ENCODE results near the gene PHF11.
A peak's percentile ranks its signal among the peaks of the same experiment; 100 is the strongest.

The PHF11 gene

DNA sequence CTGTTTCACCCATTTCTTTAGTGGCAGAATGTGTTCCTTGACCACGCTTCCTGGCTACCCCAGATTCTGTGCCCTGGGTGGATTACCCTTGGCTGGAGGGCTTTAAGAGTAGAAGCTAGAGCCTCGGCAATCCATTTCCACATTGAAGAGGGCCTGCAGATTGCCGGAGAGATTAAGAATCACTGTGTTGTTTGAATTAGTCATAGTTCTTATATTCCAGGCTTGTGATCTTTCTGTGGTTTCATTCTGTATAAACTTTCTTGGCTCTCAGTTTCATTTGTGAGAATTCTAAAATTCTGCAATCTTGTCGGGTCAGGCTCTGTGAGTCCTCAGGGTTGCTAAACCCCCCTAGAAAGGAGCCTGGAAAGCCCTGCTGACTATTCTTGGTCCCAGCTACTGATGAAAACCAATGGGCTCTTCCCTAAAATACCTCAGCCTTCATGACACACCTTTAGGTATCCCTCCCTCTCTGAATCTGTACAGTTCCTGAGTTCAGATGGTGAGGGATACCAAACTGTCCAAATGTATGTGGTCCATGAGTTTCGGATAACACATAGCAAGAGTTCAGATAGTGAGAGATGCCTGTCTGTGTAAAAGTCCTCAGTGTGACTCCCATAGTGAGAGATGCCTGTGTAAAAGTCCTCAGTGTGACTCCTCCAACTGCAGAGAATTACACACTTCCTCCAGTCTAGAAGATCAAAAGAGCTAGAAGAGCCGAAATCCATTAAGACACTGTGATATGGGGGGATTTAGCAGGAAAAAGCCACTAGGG is 4.3 kb downstream of the PHF11 start:
- DNase-seq: no peak

DNA sequence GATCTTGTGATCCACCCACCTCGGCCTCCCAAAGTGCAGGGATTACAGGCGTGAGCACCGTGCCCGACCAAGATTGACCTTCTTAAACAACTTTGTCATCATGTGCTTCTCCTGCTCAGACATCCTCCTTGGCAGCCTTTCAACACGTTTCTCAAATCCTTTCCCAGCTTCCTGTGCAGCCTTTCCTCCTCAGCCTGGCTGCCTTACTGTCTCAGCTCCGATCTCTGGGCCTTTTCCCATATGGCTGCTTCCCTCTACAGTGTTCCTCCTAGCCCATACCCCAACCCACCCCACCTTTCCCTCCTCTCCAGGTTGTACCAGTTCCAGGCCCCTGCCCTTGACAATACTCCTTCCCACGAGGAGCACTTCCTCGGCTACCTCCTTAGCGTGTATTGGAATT is 7.2 kb downstream of the PHF11 start:
- no peak for DNase-seq

DNA sequence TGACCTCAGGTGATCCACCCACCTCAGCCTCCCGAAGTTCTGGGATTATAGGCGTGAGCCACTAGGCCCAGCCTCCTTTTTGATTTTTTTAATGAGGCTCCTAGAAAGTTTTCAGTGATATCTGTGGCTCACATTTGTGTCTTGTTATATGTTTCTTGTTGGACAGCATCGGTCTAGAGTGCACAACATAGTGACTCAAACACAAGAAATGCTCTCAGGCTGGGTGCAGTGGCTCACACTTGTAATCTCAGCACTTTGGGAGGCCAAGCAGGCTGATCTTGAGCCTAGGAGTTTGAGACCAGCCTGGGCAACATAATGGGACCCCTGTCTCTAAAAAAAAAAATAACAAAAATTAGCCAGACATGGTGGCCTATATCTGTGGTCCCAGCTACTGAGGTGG is 8.2 kb downstream of the PHF11 start:
- no peak for DNase-seq

DNA sequence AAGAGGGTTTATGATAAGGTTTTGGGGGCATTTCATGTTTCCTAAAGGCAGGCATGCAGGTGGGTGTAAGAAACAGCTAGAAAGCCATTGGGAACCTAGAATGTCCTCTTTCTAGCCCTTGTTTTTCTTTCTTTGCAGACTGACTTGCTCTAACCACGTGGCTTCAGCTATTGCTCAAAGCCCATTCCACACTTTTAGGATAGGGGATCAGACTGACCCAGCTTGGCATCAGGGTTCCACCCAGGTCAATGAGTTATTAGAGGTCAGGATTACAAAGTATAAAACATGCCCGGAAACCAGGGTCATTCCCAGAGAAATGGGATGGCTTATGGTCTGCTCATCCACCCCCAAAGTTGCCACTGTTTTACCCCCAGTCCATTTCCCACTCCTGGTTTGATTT is 16.8 kb downstream of the PHF11 start:
- no peak for DNase-seq

DNA sequence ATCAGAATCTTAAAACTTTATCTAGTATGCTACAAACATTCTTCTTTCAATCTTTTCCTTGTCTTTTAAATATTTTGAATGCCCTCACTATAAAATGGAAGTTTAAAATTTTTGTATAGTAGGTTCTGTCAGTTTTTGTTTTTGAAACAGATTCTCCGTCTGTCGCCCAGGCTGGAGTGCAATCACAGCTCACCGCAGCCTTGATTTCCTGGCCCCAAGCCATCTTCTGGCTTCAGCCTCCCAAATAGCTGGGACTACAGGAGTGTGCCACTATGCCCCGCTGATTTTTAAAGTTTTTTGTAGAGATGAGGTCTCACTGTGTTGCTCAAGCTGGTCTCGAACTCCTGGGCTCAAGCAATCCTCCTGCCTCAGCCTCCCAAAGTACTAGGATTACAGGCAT is 20.7 kb downstream of the PHF11 start:
- no peak for DNase-seq

DNA sequence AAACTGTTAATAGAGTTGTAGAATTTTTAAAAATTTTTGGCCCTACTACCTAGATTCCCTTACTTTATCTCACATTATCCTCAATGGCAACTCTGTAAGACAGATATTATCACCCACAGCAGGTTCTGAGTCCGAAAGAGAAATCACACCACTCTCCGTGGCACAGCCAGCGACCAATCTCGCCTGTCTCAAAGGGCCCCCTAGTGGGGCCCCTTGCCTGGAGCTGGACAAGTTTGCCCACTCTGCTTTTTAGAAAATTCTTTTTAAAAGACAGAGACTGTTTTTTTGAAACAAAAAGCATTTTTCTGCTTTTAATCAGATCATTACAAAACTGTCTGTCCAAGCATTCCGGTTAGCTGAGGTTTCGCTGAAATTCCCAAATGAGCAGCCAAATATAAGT is 21.7 kb downstream of the PHF11 start:
- DNase-seq: no peak

DNA sequence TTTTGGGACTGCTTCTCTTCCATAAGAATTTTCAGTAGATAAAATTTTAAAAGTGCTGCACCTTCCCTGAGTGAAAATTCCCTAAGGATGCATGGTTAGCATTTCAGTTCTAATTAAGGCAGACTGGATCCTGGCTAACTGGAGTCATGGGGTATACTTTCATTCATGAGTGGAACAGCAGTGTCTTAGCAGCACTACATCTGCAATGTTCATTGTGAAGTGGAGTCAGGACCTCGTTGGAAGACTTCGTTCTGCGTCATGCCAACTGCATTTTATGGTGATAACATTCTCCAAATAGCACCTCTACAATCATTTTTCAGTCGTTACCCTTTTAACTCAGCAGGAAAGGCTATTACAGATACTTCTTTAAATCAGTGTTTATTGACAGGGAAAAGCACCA is 25.5 kb downstream of the PHF11 start:
- DNase-seq: no peak

DNA sequence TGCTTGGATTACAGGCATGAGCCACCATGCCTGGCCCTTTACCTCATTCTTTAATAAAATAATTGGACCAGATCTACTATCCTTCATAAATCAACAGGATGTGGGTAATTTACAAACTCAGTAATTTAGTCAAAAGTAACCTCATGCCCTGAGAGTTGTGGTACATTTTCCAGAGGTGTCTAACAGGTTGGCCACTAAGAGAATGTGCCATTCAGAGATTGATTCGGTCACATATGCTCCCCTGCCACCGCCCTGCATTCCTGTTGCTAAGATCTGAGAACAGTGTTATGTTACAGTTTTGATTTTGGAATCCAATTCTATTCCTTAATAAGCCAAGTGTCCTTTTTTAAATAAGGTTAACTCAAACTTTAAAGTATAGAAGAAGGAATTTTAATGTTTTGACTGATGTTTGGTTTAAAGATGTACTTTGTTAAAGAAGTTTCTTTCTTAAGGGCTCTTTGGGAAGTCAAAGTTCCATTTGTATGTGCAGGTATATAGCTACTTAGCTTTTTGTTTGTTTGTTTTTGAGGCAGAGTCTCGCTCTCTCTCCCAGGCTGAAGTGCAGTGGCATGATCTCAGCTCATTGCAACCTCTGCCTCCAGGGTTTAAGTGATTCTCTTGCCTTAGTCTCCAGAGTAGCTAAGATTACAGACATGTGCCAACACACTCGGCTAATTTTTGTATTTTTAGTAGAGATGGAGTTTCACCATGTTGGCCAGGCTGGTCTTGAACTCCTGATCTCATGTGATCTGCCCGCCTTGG is 29.2 kb downstream of the PHF11 start:
- no peak for DNase-seq

DNA sequence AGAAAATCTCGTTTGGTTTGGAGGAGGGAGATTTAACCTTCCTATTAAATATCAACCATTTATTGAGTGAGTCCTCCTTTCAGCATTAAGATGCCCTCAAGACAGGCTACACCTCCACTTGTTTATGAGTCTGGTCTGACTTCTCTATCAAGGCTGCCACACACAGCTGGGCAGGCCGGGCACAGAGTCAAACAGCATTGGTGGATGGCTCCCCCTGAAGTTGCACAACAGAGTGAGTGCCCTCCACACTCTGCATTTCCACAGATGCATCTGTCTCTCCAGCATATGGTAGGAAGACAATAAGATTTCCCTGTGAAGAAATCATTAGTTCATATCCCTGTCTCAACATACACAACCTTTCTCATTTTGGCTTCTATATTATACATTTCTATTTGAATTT is 31.4 kb downstream of the PHF11 start:
- DNase-seq: no peak

DNA sequence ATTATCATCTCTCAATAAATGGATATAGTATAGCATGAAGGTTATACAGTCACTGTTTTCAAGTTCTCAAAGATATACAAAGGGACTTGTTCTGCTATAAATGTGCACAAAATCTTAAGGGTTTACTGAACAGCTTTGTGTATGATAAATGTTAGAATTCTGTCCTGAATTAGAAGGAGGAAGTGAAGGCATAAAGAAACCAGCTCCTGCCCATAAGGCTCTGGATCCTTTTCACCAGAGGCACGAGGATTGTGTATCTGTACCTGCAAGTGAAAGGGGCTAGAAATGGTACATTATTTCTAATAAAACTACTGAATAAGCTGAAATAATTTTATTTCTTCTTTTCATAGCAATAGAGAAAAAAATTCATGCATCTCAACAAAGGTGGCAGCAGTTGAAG is 32.4 kb downstream of the PHF11 start:
- no peak for DNase-seq

DNA sequence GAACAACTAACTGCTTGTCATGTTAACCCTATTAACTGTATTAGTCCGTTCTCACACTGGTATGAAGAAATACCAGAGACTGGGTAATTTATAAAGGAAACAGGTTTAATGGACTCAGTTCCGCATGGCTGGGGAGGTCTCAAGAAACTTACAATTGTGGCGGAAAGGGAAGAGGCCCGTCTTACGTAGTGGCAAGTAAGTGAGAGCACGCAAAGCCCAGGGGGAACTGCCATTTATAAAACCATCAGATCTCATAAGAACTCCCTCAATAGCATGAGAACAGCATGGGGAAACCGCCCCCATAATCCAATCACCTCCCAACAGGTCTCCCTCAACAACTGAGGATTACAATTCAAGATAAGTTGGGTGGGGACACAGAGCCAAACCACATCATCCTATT is 34.7 kb downstream of the PHF11 start:
- DNase-seq: no peak

DNA sequence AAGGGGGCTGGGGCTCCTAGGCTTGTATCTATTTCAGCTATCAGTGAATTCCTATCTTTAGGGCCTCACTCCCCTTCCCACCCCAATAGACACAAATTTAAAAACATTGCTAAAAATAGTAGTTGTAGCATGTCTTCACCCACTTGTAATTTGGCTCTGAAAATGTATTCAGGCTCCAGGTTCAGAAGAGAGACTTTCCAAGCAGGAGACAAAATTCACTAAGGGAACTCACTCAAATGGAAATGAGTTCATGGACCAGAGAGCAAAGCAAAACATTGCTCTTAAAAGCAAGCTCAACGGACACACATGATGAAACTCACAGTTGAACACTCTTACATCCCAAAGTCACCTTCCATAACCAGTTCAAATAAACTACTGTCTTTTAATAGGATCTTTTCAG is 36.8 kb downstream of the PHF11 start:
- no peak for DNase-seq

DNA sequence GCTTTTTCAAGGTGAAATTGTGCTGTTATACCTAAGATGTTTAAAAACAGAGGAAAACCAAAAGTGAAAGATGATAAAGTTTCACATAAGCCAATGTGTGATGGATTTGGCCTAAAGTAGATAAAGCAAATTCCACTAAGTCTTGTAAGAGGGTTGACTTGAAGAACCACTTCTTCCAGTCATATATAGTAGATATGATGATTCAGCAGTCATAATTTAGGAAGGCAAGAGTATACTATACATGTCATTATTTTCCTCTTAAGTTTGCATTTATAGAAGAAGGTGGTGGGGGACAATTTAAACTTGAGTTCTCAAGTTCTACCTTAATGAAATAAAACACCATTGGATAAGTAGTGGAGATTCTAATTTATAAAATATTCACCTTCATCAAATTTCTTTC is 37.3 kb downstream of the PHF11 start:
- no peak for DNase-seq

DNA sequence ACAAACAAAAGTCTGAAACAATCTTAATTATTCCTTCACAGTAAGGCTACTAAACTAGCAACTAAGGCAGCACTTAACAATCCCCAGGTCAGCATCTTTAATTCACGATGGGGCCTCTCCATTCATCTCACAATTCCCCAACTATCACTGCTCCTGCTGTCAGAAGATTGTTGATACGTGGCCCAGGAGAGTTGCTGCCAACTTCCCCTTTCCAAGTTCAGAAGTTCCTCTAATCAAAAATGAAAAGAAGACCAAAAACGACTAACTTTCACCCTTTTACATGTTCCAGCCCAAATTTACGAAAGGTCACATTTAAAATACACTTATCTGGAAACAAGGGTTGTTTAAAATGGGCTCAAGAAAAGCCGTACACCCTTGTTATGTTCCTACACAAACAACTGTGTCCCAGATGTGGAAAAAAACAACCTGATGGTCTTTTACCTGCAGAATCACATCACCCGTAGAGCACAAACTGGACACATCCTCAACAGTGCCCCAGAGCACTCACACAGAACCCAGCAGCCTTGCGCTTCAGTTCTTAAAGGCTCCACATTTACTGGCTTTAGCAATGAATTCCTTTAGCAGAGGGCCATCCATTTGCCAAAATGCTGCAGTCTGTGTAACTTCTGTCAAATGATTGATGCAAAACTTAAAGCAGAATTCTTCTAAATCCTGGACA is 38.0 kb downstream of the PHF11 start:
- DNase-seq: no peak

DNA sequence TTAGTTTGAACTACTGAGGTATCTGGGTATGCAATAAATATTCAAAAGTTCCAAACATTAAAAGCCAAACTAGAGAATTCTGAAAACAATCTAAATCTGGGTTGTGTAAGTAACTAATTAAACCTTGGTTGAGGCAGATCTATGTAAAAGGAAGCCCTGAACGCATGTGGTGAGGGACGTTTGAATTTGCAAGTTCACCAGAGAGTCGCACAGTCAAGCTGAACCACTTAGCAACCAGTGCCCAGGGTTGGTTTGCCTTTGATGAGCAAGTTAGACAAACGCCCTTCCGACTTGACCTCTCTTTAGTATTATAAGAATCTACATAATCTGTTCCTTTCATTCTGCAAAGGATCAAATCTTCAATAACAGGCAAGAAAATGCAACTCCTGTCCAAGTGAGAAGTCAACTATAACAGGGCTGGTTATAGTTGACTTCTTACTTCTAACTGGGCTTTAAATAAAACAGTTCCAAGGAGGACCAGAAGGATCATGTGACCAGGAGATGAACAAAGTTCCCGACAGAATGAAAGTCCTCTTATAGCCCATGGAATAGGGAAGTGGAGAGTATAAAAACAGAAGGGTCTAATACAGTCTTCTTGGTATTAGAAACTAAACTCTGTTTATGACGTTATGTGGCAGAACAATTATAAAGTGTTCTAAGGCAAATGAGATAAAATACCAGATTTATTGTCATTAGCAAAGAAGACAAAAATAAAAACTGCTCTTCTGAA is 40.6 kb downstream of the PHF11 start:
- no peak for DNase-seq

DNA sequence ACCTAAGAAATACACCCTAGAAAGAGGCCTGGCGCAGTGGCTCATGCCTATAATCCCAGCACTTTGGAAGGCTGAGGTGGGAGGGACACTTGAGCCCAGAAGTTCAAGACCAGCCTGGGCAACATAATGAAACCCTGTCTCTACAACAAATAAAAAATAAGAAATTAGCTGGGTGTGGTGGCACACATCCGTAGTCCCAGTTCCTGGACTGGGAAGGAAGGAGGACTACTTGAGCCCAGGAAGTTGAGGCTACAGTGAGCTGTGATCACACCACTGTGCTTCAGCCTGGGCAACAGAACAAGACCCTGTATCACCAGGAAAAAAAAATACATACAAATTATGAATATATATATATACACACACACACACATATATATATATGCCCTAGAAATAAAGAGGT is 42.7 kb downstream of the PHF11 start:
- no peak for DNase-seq

DNA sequence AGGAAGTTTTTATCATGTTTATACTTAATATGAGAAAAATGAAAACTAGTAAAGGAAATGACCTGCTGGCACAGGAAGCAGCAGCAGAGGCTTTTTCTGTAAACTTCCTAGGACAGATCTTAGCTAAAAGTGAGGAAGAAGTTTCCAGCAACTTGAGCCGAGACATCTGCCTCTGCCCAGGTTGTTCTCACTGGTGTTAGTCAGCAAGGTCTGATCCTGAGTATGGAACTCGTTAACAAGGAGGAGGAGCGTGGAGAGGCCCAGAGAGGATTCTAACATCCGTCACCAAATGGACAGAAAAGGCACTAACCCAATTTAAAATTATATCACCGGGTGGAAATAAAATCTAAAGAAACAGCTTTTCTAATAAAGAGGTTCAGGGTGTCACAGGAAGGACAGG is 43.6 kb downstream of the PHF11 start:
- DNase-seq: no peak

DNA sequence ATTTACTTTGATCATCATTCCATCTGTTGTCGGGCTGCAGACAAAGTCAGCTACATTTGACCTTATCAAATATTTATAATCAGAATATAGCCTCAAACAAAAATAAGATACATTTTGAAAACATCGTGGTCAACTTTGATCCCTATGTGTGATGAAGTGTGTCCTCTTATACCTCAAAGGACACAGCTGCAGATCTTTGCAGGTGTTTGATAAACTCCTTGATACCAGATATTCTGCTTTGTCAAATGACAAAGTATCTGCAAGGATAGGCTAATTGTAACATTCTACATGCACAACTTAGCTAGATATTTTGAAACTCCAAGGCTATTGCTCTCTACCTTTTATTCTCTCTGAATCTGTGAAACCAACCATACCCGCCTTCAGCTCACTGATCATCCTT is 44.0 kb downstream of the PHF11 start:
- DNase-seq: no peak

DNA sequence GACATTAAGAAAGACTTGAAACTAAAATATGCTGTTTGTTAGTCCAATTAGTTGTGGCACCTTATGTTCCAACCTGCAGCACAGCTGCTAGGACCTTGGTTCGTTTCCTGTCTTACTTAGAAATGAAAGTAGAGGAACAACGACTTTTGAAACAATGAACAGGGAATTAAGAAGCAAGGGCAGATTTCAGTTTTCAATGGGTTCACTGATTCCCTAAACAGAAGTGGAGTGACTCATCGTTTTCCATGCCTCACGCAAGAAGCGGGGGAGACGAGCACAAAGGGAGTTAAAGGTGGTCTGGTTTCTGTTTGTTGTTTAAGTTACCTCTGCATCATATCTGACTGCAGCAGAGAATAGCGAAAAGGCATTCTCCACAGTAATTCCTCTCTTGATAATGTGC is 44.8 kb downstream of the PHF11 start:
- peak in 1 of 2 experiments; percentile 42 for DNase-seq

DNA sequence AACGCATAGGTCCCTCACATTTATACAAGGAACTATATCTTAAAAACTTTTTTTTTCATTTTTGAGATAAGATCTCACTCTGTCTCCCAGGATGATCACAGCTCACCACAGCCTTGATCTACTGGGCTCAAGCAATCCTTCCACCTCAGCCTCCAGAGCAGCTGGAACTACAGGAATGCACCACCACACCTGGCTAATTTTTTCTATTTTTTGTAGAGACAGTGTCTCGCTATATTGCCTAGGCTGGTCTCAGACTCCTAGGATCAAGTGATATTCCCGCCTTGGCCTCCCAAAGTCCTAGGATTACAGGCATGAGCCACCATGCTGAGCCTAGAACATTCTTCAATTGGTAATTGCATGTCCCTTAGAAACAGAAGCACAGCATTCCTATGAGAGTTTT is 47.9 kb downstream of the PHF11 start:
- DNase-seq: no peak

DNA sequence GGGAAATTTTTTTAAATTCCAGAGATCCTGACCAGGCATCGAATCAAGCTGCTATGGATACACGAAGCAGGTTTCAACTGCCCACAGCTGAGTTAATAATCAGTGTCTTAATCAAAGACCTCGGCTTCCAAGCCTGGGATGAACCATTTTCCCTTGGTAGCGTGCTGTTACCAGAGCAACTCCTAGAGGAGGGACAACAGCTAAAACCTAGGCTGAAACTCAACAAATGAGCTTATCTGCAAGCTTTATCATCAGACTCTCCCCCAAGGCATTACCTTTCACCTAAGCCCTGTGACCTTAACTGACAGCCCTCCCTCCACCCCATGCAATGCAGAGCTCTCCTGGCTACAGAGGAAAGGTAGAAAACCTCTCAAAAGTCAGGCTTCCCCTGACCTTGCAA is 49.9 kb downstream of the PHF11 start:
- DNase-seq: no peak

DNA sequence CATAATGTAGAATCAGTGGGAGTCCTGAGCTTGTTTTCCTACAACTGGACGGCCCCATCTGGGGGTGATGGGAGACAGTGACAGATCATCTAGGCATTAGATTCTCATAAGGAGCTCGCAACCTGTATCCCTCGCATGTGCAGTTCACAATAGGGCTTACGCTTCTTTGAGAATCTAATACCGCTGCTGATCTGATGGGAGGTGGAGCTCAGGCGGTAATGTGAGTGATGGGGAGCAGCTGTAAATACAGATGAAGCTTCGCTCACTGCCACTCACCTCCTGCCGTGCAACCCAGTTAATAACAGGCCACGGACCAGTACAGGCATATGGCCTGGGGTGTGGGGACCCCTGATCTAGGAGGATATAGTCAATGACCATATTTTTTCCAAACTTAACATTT is 50.8 kb downstream of the PHF11 start:
- no peak for DNase-seq

DNA sequence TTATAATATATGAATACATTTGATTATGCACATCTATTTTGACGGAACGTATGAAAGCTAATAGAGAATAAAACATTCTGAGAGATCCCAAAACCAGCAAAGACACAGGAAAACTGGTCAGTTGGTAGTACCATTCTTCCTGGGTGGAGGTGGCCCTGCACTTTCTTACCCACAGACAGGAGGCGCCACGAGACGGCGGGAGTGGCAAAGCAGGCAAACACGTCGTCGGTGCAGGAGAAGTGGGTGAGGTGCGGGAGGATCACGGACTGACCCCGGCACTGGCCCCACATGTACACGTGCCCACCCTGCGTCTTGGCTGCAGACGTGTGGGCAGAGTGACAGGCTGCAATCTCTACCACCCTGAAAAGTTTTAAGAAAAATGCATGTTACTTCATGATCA is 53.5 kb downstream of the PHF11 start:
- no peak for DNase-seq

All from stimulated activated CD4-positive, alpha-beta T cell treated with anti-CD3 and anti-CD28 coated beads, Interleukin-4, amount 100 ng/mL, for 4 hours (primary cell).